ENCODE data around the gene TSFM.

- no peak for TF ChIP-seq CTCF (IDR thresholded peaks at IDR 0.05; ENCODE audit: low read length)
- TF ChIP-seq EZH2phosphoT487 (IDR thresholded peaks at IDR 0.05; ENCODE audit: low read length): no peak
- TF ChIP-seq EZH2 (optimal IDR thresholded peaks at IDR 0.05; ENCODE audit: low read depth, low read length): no peak
Observed at GRCh38 chr12:57826400-57826799, 43.8 kb downstream of the TSFM start.

Data from MM.1S (cell line).